ENCODE measurements around the gene KRTAP23-1.

Gene KRTAP23-1

DNA sequence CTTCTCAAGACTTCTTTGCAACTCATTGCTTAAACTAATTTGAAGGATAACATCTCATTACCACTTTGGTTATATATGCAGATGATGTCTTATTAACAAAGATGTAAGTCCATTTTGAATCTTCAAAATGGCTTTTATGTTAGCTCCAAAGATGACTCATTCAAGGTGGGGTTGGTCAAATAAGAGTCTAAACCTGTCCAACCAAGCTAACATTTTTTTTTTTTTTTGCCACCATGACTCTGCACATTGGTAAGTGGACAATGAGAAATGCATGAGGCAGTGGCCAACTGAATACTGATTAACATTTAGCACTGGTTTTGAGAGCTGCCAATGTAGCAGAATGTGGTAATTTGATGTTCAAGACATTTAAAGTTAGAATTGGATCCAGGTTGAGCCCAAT lies 10.6 kb downstream of the KRTAP23-1 start:
- no peak overlapping the region for H2AFZ ChIP-seq (ENCODE audit: low read length)
- no peaks in the 10 kb centered on the region for H3K9me3 ChIP-seq (replicated peaks; ENCODE audit: insufficient read depth, low read length)
- no peak overlapping the region for H3K4me3 ChIP-seq (ENCODE audit: low read length)
- no peaks in the 10 kb centered on the region for H3K9me2 ChIP-seq (replicated peaks; ENCODE audit: insufficient read depth, low read length)
- H3K4me2 ChIP-seq (ENCODE audit: low read depth, low read length) = no peak overlapping the region
- H3K9ac ChIP-seq (ENCODE audit: low read length) = no peak overlapping the region
- DNase-seq = no peak
- no peaks in the 10 kb centered on the region for H3K79me2 ChIP-seq (ENCODE audit: low read length)
- no peak overlapping the region for H3K27ac ChIP-seq (ENCODE audit: low read length)
- no peaks in the 10 kb centered on the region for H3F3A ChIP-seq (ENCODE audit: insufficient read depth, low read length)
- H3K4me1 ChIP-seq (ENCODE audit: low read length) = no peaks in the 10 kb centered on the region
- no peaks in the 10 kb centered on the region for H3K27me3 ChIP-seq (replicated peaks; ENCODE audit: insufficient read depth, low read length)
- H4K20me1 ChIP-seq (ENCODE audit: insufficient read depth, low read length) = no peaks in the 10 kb centered on the region
- no peak for TF ChIP-seq EZH2 (optimal IDR thresholded peaks at IDR 0.05; ENCODE audit: low read depth, low read length)
- no peaks in the 10 kb centered on the region for H3K36me3 ChIP-seq (replicated peaks; ENCODE audit: insufficient read depth, low read length)

- Histone ChIP-seq H3K4me1 (ENCODE audit: low read length) (no peaks in the 10 kb centered on the region), H4K20me1 (ENCODE audit: insufficient read depth, low read length) (no peaks in the 10 kb centered on the region), H3K27ac (ENCODE audit: low read length) (no peak within 1 kb of the TSS), H3K9ac (ENCODE audit: low read length) (no peak within 1 kb of the TSS), H3K27me3 (replicated peaks; ENCODE audit: insufficient read depth, low read length) (no peaks in the 10 kb centered on the region), H3K9me2 (replicated peaks; ENCODE audit: insufficient read depth, low read length) (no peaks in the 10 kb centered on the region), H2AFZ (ENCODE audit: low read length) (no peak within 1 kb of the TSS), H3K79me2 (ENCODE audit: low read length) (no peaks in the 10 kb centered on the region), H3K36me3 (replicated peaks; ENCODE audit: insufficient read depth, low read length) (no peaks in the 10 kb centered on the region), H3F3A (ENCODE audit: insufficient read depth, low read length) (no peaks in the 10 kb centered on the region), H3K9me3 (replicated peaks; ENCODE audit: insufficient read depth, low read length) (no peaks in the 10 kb centered on the region), H3K4me3 (ENCODE audit: low read length) (no peak within 1 kb of the TSS), H3K4me2 (ENCODE audit: low read depth, low read length) (no peak within 1 kb of the TSS)
- DNase-seq = no peak
- TF ChIP-seq, protein P1, sequence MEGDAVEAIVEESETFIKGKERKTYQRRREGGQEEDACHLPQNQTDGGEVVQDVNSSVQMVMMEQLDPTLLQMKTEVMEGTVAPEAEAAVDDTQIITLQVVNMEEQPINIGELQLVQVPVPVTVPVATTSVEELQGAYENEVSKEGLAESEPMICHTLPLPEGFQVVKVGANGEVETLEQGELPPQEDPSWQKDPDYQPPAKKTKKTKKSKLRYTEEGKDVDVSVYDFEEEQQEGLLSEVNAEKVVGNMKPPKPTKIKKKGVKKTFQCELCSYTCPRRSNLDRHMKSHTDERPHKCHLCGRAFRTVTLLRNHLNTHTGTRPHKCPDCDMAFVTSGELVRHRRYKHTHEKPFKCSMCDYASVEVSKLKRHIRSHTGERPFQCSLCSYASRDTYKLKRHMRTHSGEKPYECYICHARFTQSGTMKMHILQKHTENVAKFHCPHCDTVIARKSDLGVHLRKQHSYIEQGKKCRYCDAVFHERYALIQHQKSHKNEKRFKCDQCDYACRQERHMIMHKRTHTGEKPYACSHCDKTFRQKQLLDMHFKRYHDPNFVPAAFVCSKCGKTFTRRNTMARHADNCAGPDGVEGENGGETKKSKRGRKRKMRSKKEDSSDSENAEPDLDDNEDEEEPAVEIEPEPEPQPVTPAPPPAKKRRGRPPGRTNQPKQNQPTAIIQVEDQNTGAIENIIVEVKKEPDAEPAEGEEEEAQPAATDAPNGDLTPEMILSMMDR (IDR thresholded peaks at IDR 0.05; ENCODE audit: low read length) = no peak
- TF ChIP-seq EZH2phosphoT487 (IDR thresholded peaks at IDR 0.05; ENCODE audit: low read length) = no peak
- TF ChIP-seq EZH2 (optimal IDR thresholded peaks at IDR 0.05; ENCODE audit: low read depth, low read length) = no peak
Measured at GRCh38 chr21:30337276-30337744, 11.1 kb downstream of the KRTAP23-1 start, which contains the start of gene KRTAP27-1. Gene KRTAP27-1 (minus strand): TSS chr21:30337694. CDS start chr21:30337668, 26 bp downstream.

GRCh38 chr21:30336596-30336995 lies 11.8 kb downstream of the KRTAP23-1 start:
- Histone ChIP-seq H3K9me2 (replicated peaks; ENCODE audit: insufficient read depth, low read length) (no peaks in the 10 kb centered on the region), H3F3A (ENCODE audit: insufficient read depth, low read length) (no peaks in the 10 kb centered on the region), H3K36me3 (replicated peaks; ENCODE audit: insufficient read depth, low read length) (no peaks in the 10 kb centered on the region), H2AFZ (ENCODE audit: low read length) (no peak overlapping the region), H3K4me3 (ENCODE audit: low read length) (no peak overlapping the region), H3K9ac (ENCODE audit: low read length) (no peak overlapping the region), H3K27ac (ENCODE audit: low read length) (no peak overlapping the region), H4K20me1 (ENCODE audit: insufficient read depth, low read length) (no peaks in the 10 kb centered on the region), H3K79me2 (ENCODE audit: low read length) (no peaks in the 10 kb centered on the region), H3K27me3 (replicated peaks; ENCODE audit: insufficient read depth, low read length) (no peaks in the 10 kb centered on the region), H3K9me3 (replicated peaks; ENCODE audit: insufficient read depth, low read length) (no peaks in the 10 kb centered on the region), H3K4me1 (ENCODE audit: low read length) (no peaks in the 10 kb centered on the region), H3K4me2 (ENCODE audit: low read depth, low read length) (no peak overlapping the region)
- no peak for DNase-seq
- TF ChIP-seq EZH2phosphoT487 (IDR thresholded peaks at IDR 0.05; ENCODE audit: low read length) (no peak), EZH2 (optimal IDR thresholded peaks at IDR 0.05; ENCODE audit: low read depth, low read length) (no peak)
- TF ChIP-seq, protein P1 (IDR thresholded peaks at IDR 0.05; ENCODE audit: low read length) = no peak

- Histone ChIP-seq H3K79me2 (ENCODE audit: low read length) (no peaks in the 10 kb centered on the region), H3K9me2 (replicated peaks; ENCODE audit: insufficient read depth, low read length) (no peaks in the 10 kb centered on the region), H4K20me1 (ENCODE audit: insufficient read depth, low read length) (no peaks in the 10 kb centered on the region), H3K9me3 (replicated peaks; ENCODE audit: insufficient read depth, low read length) (no peaks in the 10 kb centered on the region), H2AFZ (ENCODE audit: low read length) (no peak overlapping the region), H3K4me2 (ENCODE audit: low read depth, low read length) (no peak overlapping the region), H3K27ac (ENCODE audit: low read length) (no peak overlapping the region), H3K36me3 (replicated peaks; ENCODE audit: insufficient read depth, low read length) (no peaks in the 10 kb centered on the region), H3K9ac (ENCODE audit: low read length) (no peak overlapping the region), H3K27me3 (replicated peaks; ENCODE audit: insufficient read depth, low read length) (no peaks in the 10 kb centered on the region), H3K4me3 (ENCODE audit: low read length) (no peak overlapping the region), H3K4me1 (ENCODE audit: low read length) (no peaks in the 10 kb centered on the region), H3F3A (ENCODE audit: insufficient read depth, low read length) (no peaks in the 10 kb centered on the region)
- no peak for TF ChIP-seq EZH2 (optimal IDR thresholded peaks at IDR 0.05; ENCODE audit: low read depth, low read length)
- no peak for TF ChIP-seq EZH2phosphoT487 (IDR thresholded peaks at IDR 0.05; ENCODE audit: low read length)
- TF ChIP-seq, protein P1 (IDR thresholded peaks at IDR 0.05; ENCODE audit: low read length) = no peak
- DNase-seq = no peak
Measured at GRCh38 chr21:30333736-30334135, 14.7 kb downstream of the KRTAP23-1 start.
